Activated CD8-positive, alpha-beta memory T cell treated with anti-CD3 and anti-CD28 coated beads, Interleukin-2, amount 50 U/mL, for 4 hours (primary cell): Measurements from ENCODE around the gene ABCC1.
"Not testable (repeated sequence)": the region's sequence is repeated elsewhere in the genome, so short reads cannot be mapped to it uniquely, and the experiment has no call there.

ENCODE experiments used
- DNase-seq: peaks from one replicate; pipeline ENCODE4 v3.0.0-alpha.2; 2020

The ABCC1 gene

GRCh38 chr16:15967655-15968315, 18.4 kb downstream of the ABCC1 start:
- no peak for DNase-seq

- no peak for DNase-seq
Observed at GRCh38 chr16:15970202-15970601, 20.8 kb downstream of the ABCC1 start.

GRCh38 chr16:15970743-15971439, 21.5 kb downstream of the ABCC1 start:
- no peak for DNase-seq

GRCh38 chr16:15971440-15971815, 22.0 kb downstream of the ABCC1 start:
- no peak for DNase-seq

GRCh38 chr16:15972046-15972868, 22.8 kb downstream of the ABCC1 start:
- no peak for DNase-seq

GRCh38 chr16:15973421-15973820, 24.0 kb downstream of the ABCC1 start:
- no peak for DNase-seq

- DNase-seq, result no peak
Observed at GRCh38 chr16:15974057-15974456, 24.6 kb downstream of the ABCC1 start.

GRCh38 chr16:15975172-15975571, 25.8 kb downstream of the ABCC1 start:
- DNase-seq, result no peak

GRCh38 chr16:15976225-15976812, 26.9 kb downstream of the ABCC1 start:
- DNase-seq, result no peak

GRCh38 chr16:15976929-15977637, 27.7 kb downstream of the ABCC1 start:
- DNase-seq, result no peak

- no peak for DNase-seq
Observed at GRCh38 chr16:15979801-15980200, 30.4 kb downstream of the ABCC1 start.

GRCh38 chr16:15980329-15980728, 30.9 kb downstream of the ABCC1 start:
- no peak for DNase-seq

GRCh38 chr16:15981382-15981781, 32.0 kb downstream of the ABCC1 start:
- no peak for DNase-seq

GRCh38 chr16:15982194-15982915, 32.9 kb downstream of the ABCC1 start:
- DNase-seq, result not testable (repeated sequence)

GRCh38 chr16:15983898-15984297, 34.5 kb downstream of the ABCC1 start:
- DNase-seq, result no peak

- no peak for DNase-seq
Observed at GRCh38 chr16:15985144-15985543, 35.7 kb downstream of the ABCC1 start.

- DNase-seq, result no peak
Observed at GRCh38 chr16:15986261-15986660, 36.8 kb downstream of the ABCC1 start.

- no peak for DNase-seq
Observed at GRCh38 chr16:15988268-15989013, 39.0 kb downstream of the ABCC1 start.

GRCh38 chr16:15990902-15991301, 41.5 kb downstream of the ABCC1 start:
- DNase-seq, result no peak

- DNase-seq, result no peak
Observed at GRCh38 chr16:15993128-15993527, 43.7 kb downstream of the ABCC1 start.

GRCh38 chr16:15993541-15993940, 44.1 kb downstream of the ABCC1 start:
- DNase-seq, result no peak
